ENCODE data around the gene FAM168A.
"Not testable (repeated sequence)": the region's sequence is repeated elsewhere in the genome, so short reads cannot be mapped to it uniquely, and the experiment has no call there.

The FAM168A gene

GRCh38 chr11:73592640-73593039, 5.3 kb downstream of the FAM168A start:
- DNase-seq, result no peak

DNA sequence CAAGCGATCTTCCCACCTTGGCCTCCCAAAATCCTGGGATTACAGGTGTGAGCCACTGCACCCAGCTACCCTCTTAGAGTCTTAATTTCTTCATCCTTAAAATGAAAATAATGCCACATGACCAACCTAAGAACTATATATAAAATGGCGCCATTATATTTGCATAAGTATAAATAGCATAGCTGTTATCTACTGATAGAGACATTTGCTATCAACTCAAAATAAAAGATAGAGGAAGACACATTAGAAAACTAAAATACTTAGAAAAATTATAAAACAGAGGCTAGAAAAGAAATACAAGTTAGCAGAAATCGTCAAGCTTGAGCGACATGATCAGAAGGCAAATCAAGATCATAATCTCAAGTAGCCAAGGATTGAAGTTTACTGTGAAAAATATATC, 6.2 kb downstream of the FAM168A start:
- no peak for DNase-seq

DNA sequence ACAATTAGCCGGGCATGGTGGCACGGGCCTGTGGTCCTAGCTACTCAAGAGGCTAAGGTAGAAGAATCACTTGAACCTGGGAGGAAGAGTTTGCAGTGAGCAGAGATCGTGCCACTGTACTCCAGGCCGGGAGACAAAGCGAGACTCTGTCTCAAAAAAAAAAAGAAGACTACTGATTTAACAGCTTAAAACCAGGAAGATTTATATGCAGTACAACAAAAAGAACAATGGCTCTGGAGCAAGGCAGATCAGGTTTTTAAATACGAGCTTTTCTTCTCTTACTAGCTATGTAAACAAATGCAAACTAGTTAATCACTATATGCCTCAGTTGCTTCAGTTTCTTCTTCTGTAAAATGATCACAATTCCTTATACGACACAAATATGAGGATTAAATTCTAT, 6.9 kb downstream of the FAM168A start:
- DNase-seq, result no peak

DNA sequence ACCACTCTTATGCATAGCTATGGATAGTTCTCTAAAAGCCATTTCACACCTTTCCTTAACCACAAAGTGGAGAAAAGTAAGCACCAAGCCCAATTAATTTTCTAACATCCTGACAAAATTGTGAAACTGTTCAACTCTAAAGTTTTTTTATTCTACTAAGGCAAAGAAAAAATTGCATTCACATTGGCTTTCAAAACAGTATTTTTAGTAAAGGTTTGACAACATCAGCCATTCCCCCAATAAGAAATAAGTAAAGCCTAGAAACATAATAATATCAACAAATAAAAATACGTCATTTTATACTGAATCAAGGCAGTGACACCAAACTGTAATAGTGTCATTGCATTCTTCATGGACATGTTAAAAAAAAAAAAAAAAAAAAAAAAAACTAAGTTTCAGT, 11.1 kb downstream of the FAM168A start:
- no peak for DNase-seq

GRCh38 chr11:73585834-73586575, 11.9 kb downstream of the FAM168A start:
- DNase-seq, result no peak

DNA sequence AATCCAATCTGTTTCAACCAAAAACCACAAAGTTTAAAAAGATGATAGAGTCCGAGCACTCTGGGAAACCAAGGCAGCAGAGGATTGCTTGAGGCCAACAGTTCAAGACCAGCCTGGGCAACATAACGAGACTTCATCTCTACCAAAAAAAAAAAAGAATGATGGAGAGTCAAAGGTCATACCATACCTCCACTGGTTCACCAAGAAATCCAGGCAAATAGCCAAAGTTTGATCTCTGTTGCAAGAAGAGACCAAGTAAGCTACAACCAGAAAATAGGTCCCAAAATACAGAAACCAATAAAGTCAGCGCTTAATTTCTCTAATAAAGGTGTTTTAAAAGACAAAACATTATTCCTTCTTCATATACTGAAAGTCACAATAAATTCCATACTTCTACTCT, 13.1 kb downstream of the FAM168A start:
- no peak for DNase-seq

DNA sequence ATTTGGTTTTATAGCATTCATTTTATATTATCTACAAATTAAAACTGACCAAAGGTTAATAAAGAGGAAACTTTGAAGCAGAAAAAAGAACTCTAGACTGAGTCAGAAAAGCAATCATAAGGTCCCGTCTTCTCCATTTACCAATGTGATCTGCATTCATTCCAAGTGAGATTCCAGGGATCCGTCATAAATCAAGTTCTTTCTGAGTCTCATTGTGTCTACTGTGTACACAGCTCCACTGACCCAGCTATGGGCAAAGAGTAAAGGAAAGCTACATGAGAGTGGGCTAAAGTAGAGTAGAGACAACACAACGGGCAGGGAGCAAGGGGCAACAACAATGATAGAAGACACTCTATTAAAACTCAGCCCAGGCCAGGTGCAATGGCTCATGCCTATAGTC, 15.3 kb downstream of the FAM168A start:
- DNase-seq, result no peak

- not testable (repeated sequence) for DNase-seq
Observed at GRCh38 chr11:73580749-73581148, 17.2 kb downstream of the FAM168A start.

DNA sequence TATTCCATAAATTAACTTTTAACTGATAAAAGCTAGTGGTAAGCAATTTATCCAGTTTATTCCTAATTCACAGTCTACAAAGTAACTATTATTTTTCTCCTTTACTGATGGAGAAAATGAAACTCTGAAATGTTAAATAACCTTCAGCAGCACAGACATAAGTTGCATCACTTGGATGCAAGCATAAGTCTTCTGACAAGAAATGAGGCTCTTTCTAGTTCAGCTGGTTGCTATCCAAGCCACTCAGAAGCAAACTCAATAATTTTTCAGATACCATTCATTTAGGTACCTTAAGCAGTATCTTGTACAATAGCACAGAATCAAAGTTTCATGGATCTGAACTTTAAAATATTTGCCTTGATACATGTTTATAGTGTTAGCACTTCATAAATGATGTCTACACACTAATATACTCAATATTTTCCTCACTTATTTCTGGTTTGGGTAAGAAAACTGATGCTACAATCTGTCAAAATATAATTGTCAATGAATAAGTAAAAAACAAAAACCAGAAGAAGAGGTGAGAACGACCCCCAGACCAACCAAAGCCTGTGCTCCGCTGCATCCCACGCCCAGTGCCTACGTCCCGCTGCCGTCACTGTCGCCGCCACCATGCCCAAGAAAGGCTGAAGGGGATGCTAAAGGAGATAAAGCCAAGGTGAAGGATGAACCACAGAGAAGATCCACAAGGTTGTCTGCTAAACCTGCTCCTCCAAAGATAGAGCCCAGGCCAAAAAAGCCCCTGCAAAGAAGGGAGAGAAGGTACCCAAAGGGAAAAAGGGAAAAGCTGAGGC, 18.1 kb downstream of the FAM168A start:
- no peak for DNase-seq

DNA sequence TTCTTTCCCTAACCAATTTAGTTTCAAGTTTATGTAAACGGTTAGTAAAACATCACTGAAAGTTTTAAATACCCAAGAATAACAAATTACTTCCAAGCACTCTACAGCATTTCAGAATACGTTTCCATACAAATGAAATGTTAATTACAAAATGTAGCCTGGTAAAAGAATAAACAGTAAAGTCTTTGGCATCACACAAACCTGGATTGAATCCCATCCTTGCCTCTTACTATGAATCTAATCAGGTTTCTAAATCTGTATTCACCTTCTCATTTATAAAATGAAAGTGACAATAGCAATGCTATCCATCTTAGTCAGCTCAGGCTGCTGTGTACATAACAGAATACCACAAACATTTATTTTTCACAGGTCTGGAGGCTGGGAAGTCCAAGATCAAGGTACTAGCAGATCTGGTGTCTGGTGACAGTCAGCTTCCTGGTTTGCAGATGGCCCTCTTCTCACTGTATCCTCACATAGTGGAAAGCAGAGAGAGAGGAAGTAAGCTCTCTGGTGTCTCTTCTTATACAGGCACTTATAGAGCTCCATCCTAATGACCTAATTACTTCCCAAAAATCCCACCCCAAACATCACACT, 19.2 kb downstream of the FAM168A start:
- DNase-seq, result no peak

DNA sequence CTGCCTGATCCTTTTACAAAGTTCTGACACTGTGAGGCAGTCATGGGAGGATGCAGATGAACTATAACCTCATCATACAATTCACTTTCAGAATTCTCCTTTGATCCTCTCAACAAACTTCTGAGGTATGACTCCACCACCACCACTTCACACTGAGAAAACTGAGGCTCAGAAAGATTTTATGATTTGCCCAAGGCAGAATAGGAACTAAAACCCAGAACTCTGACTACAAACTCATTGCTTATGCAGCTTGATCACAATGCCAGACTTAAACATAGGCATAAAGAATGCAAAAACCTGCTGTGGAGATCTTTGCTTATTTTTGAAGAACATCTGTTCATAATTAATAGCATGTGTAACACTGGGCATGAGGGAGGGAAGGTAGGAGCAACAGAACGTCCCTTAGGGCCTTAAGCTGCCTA, 20.4 kb downstream of the FAM168A start:
- DNase-seq, result no peak

- DNase-seq, result no peak
Observed at GRCh38 chr11:73576185-73576614, 21.7 kb downstream of the FAM168A start.

DNA sequence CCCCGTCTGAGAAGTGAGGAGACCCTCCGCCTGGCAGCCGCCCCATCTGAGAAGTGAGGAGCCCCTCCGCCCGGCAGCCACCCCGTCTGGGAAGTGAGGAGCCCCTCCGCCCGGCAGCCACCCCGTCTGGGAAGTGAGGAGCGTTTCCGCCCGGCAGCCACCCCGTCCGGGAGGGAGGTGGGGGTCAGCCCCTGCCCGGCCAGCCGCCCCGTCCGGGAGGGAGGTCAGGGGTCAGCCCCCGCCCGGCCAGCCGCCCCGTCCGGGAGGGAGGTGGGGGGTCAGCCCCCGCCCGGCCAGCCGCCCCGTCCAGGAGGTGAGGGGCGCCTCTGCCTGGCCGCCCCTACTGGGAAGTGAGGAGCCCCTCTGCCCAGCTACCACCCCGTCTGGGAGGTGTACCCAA, 25.9 kb downstream of the FAM168A start:
- DNase-seq, result not testable (repeated sequence)

- no peak for DNase-seq
Observed at GRCh38 chr11:73570415-73571114, 27.3 kb downstream of the FAM168A start.

DNA sequence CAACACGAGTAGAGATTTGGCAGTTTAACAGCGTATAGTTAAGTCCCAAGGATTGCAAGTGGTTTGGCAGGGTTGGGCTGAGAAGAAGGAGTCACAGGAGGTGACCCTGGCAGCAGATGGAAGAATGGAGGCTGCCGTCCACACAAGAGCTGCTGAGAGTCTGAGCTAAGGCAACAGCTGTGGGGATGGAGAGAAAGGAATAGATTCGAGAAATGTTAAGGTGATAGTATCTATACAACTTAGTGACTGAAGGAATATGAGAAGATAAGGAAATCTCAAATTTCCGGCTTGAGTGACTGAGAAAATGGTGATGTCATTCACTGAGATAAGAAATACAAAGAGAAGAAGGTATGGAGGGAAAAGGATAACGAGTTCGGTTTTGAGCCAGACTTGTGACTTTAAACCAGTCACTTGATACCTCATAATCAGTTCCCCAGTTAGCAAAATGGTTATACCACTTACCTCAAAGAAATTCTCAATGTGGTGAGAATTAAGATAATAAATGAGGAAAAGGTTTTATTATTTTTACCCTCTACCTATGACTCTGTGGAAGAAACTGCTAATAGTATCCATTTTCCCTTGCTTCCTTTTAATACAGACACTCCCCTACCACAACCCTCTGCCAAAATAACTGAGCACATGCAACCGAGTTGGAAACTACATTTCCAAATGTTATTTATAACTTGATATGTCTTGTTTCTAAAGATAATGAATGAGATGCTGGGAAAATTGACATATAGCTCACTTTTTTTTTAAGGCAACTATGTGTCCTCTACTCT, 30.7 kb downstream of the FAM168A start:
- no peak for DNase-seq

DNA sequence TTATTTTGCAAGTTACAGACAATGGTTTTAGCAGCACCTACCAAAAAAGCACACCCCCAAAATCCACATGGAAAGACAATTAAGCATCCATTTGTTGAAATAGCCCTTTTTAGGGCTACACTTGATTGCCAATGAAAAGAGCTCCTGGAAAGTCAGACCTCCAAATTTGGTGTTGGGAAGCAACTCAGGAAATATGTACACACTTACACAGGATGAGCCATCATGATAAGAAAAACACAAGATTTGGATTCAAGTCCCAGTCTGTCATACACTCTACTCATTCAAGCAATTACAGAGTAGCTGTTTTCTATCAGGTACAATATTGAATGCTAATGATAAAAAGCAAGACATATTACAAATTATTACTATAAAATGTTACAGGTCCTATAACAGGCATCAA, 31.5 kb downstream of the FAM168A start:
- no peak for DNase-seq

GRCh38 chr11:73565804-73566203, 32.1 kb downstream of the FAM168A start:
- no peak for DNase-seq

- no peak for DNase-seq
Observed at GRCh38 chr11:73564903-73565302, 33.0 kb downstream of the FAM168A start.

GRCh38 chr11:73563539-73564200, 34.2 kb downstream of the FAM168A start:
- DNase-seq, result no peak

GRCh38 chr11:73559743-73560142, 38.2 kb downstream of the FAM168A start:
- no peak for DNase-seq

DNA sequence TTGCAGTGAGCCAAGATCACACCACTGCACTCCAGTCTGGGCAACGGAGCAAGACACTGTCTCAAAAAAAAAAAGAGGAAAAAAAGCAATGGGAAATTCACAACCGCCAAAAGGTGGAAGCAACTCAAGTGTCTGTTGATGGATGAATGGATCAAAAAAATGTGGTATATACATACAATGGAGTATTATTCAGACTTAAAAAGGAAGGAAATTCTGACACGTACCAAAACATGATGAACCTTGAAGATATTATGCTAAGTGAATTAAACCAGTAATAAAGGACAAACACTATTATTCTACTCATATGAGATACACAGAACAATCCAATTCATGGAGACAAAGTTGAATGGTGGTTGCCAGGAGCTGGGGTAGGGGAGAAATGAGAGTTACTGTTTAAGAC, 40.9 kb downstream of the FAM168A start:
- DNase-seq, result no peak

DNA sequence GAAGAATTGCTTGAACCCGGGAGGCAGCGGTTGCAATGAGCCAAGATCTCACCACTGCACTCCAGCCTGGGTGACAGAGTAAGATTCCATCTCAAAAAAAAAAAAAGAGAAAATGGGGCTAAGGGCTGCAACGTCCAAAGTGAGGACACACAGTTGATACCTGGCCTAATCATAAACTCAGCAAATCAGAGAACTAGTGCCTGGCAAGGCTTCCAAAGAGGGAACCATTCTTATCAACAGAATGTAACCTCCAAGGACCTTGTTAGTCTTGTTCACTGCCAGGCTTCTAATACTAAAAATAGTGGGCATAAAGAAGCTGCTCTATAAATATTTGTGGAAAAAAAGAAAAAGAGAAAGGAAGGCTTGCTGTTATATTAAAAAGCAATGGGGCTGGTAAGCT, 42.3 kb downstream of the FAM168A start:
- DNase-seq, result no peak

Data from CD4-positive, alpha-beta T cell treated with Interleukin-17A for 1 hour (primary cell).